H1 (cell line): Measurements from ENCODE around the gene MED19. TPM values are rescaled to one million over a fixed set of nuclear protein-coding genes. Genes with fewer than 3 reads are reported as not detected.

ENCODE experiments used
- E2F6 ChIP-seq: IDR thresholded peaks from 2 replicates; pipeline ENCODE4 v1.6.1; 2012; ENCODE audit warnings: inconsistent platforms
- GABPA ChIP-seq: IDR thresholded peaks from 2 replicates; pipeline ENCODE4 v1.6.1; 2011; ENCODE audit warnings: mild to moderate bottlenecking, low read length, moderate library complexity, borderline replicate concordance; ENCODE audit not compliant: insufficient read depth
- polyA plus RNA-seq, 7 experiments: library from polyadenylated mRNA; depleted of rRNA in 3 of 7; stranded (reverse) in 5 of 7; unstranded in 2 of 7; fragments of >200 nt in 5 of 7; fragments of 200-250 nt in 2 of 7; gene quantifications; 1 replicate in 5 of 7; 2 replicates in 1 of 7; 4 replicates in 1 of 7; pipeline versions ENCODE4 v1.2.1 to v1.2.3, GENCODE V29; 2011 to 2013; ENCODE audit warnings: missing spikeins in 2 of 7, mixed read lengths in 2 of 7
- total RNA-seq: library from RNA; stranded (reverse); fragmentation: NEBNext Ultra II Directional; extraction: Animal tissue kit (Norgen Biotek cat#: 25700); gene quantifications from 2 replicates; pipeline ENCODE4 v1.2.1, GENCODE V29; 2021

Gene MED19
- total and polyA plus RNA-seq, 2 of the 8 experiments (the other 6 are each of a cell fraction or from before 2014, with no cell fraction given) = 19.4 to 35.4 TPM

- TF ChIP-seq GABPA (no peak), E2F6 (peak; percentile 96)
These were observed 40.9 kb upstream of the MED19 start (continued) for GRCh38 chr11:57752954-57753353.
